Heart right ventricle (tissue), 16 donors: ENCODE measurements around the gene ZNF646. TPM values are rescaled to one million over a fixed set of nuclear protein-coding genes. Genes with fewer than 3 reads are reported as not detected.

Experiments used
- ATAC-seq, 8 donors: fragments of 200-7000 bp; cut with Tn5 transposase; one replicate each; pipeline ENCODE4 v1.9.1; 2020; ENCODE audit warnings: mild to moderate bottlenecking in 8 of 8, moderate library complexity in 8 of 8, moderate number of reproducible peaks in 1 of 8
- DNase-seq, 2 donors: peaks; one replicate each; pipeline ENCODE4 v3.0.0-alpha.2; 2020
- H3K27ac ChIP-seq, 10 donors: fragments of 200-600 bp; sonication (generic) in 2 of 10; one replicate each; pipeline versions ENCODE4 v1.5.0 to v1.8.0; 2020 to 2022; ENCODE audit warnings: mild to moderate bottlenecking in 3 of 10
- H3K27me3 ChIP-seq, 7 donors: fragments of 200-600 bp; one replicate each; pipeline ENCODE4 v1.8.0; 2021 to 2022; ENCODE audit warnings: mild to moderate bottlenecking in 2 of 7
- H3K36me3 ChIP-seq, 9 donors: fragments of 200-600 bp; sonication (generic) in 1 of 9; one replicate each; pipeline versions ENCODE4 v1.5.0 to v1.8.0; 2020 to 2022; ENCODE audit warnings: mild to moderate bottlenecking in 2 of 9
- H3K4me1 ChIP-seq, 9 donors: fragments of 200-600 bp; sonication (generic) in 1 of 9; one replicate each; pipeline versions ENCODE4 v1.5.0 to v1.8.0; 2020 to 2022; ENCODE audit warnings: mild to moderate bottlenecking in 4 of 9
- H3K4me3 ChIP-seq, 10 donors: fragments of 200-600 bp; sonication (generic) in 2 of 10; one replicate each; pipeline versions ENCODE4 v1.5.0 to v1.8.0; 2020 to 2022; ENCODE audit warnings: mild to moderate bottlenecking in 7 of 10, moderate library complexity in 2 of 10
- H3K9me3 ChIP-seq, 11 donors: fragments of 200-600 bp in 10 of 11; sonication (generic) in 2 of 11; one replicate each; pipeline versions ENCODE4 v1.5.0 to v1.8.0; 2013 to 2022; ENCODE audit warnings: mild to moderate bottlenecking in 2 of 11, control low read depth in 1 of 11, moderate library complexity in 1 of 11
- CTCF ChIP-seq, 9 donors: fragments of 200-600 bp; sonication (generic) in 2 of 9; IDR thresholded peaks; one replicate each; pipeline versions ENCODE4 v1.5.0 to v1.8.0; 2021 to 2022; ENCODE audit warnings: antibody characterized with exemption in 9 of 9, mild to moderate bottlenecking in 5 of 9, moderate library complexity in 1 of 9
- WGBS, 2 donors: extraction: QIAGEN DNeasy Blood & Tissue Kit; methylation state at CpG; one replicate each; pipeline ENCODE4 v1.1.7; 2013; ENCODE audit warnings: inconsistent platforms in 1 of 2; 5-methylcytosine and 5-hydroxymethylcytosine counted together
- intact Hi-C, 10 donors: fragments of 100-400 bp; cut with DNase I; formaldehyde crosslinking; loops; one replicate each; pipeline versions ENCODE4 v1.11.1 to v1.14.2; 2022
- polyA plus RNA-seq, 2 donors: library from polyadenylated mRNA; stranded (reverse); fragments of 200-250 nt; gene quantifications; one replicate each; pipeline ENCODE4 v1.2.3, GENCODE V29; 2013
- total RNA-seq, 10 donors: library from RNA; stranded (reverse); fragmentation: NEBNext Ultra II Directional in 3 of 10; extraction: Animal tissue kit (Norgen Biotek cat#: 25700) in 3 of 10; gene quantifications; one replicate each; pipeline versions ENCODE4 v1.2.1 to v1.2.4, GENCODE V29; 2021 to 2023
- donor health status: Arrhythmogenic right ventricular cardiomyopathy.
- donor health status: ischemic (EF 13 %, LVEDD 7.1; RV severe dilation, severe dysfunction).
- donor health status: healthy with polysubstance abuse.
- donor health status: DM: no; HTN: yes; CAD: no.
- donor health status: DM: no; HTN: no; CAD: no.
- donor health status: ischemic (EF 25% LVEDD 6.9; RV normal size, moderate dysfunction).
- donor health status: ischemic (EF 25% LVEDD 5.7; RV mildly dilated, moderate dysfunction).
- donor health status: healthy.
- donor health status: DM: yes; HTN: yes; CAD: no.
- donor health status: Ischemic cardiomyopathy.
- donor health status: ischemic (EF 35%, LVEDD 5.7; RV mildly dilated, moderate dysfunction).
- donor health status: nonischemic (EF 11% LVEDD 7.7; RV severe dilation, severe dysfunction).
- donor health status: DM: yes; HTN: yes; CAD: no.
- donor health status: PGD.
- donor health status: ischemic (EF 29% LVEDD 5.4; RV normal size, mild dysfunction).
- donor health status: nonischemic (EF 23%, LVEDD 6.1; RV moderate dilation, normal function).

Gene ZNF646
- total and polyA plus RNA-seq, 12 donors, result 2.7 to 12.0 (median 8.4) TPM

GRCh38 chr16:31043898-31044481, 30.2 kb upstream of the ZNF646 start:
- intact Hi-C loops, result no loop called here
- ATAC-seq, result no peak
- H3K27ac ChIP-seq, result no peak overlapping the region
- peaks cover 0 to 4% (median 0%) of the 10 kb centered on the region in 9 donors for H3K4me1 ChIP-seq
- no peaks in the 10 kb centered on the region for H3K27me3 ChIP-seq
- no peak for TF ChIP-seq CTCF (IDR thresholded peaks at IDR 0.05)
- 95 to 97% methylated on average over 4 of the region's 4 CpGs for WGBS, 2 donors
- H3K36me3 ChIP-seq, result peaks cover 0 to 52% (median 34%) of the 10 kb centered on the region in 9 donors
- H3K4me3 ChIP-seq, result no peak overlapping the region
- H3K9me3 ChIP-seq, result no peaks in the 10 kb centered on the region
- no peak for DNase-seq

GRCh38 chr16:31050280-31051030, 23.8 kb upstream of the ZNF646 start:
- Histone ChIP-seq H3K4me1 (peaks cover 0 to 17% (median 0%) of the 10 kb centered on the region in 9 donors), H3K36me3 (no peaks in the 10 kb centered on the region), H3K4me3 (no peak overlapping the region), H3K27me3 (no peaks in the 10 kb centered on the region), H3K27ac (no peak overlapping the region), H3K9me3 (no peaks in the 10 kb centered on the region)
- ATAC-seq, result no peak
- no peak for DNase-seq
- intact Hi-C loops, result no loop called here
- no peak for TF ChIP-seq CTCF (IDR thresholded peaks at IDR 0.05)
- 81 to 87% methylated on average over 10 of the region's 10 CpGs for WGBS, 2 donors

GRCh38 chr16:31052114-31052513, 22.1 kb upstream of the ZNF646 start:
- Histone ChIP-seq H3K27ac (peak overlapping the region in 1 of 10 donors; percentile 59), H3K27me3 (no peaks in the 10 kb centered on the region), H3K4me3 (no peak overlapping the region), H3K4me1 (peaks cover 0 to 17% (median 0%) of the 10 kb centered on the region in 9 donors), H3K9me3 (no peaks in the 10 kb centered on the region), H3K36me3 (no peaks in the 10 kb centered on the region)
- DNase-seq (no peak), ATAC-seq (peak in 1 of 8 donors; percentile 86)
- 57 to 77% methylated on average over 2 of the region's 2 CpGs for WGBS, 2 donors
- no peak for TF ChIP-seq CTCF (IDR thresholded peaks at IDR 0.05)
- intact Hi-C loops, result no loop called here

- Histone ChIP-seq H3K27me3 (no peaks in the 10 kb centered on the region), H3K9me3 (no peaks in the 10 kb centered on the region), H3K4me3 (no peak overlapping the region), H3K27ac (no peak overlapping the region), H3K36me3 (peaks cover 0 to 27% (median 15%) of the 10 kb centered on the region in 9 donors), H3K4me1 (peaks cover 0 to 13% (median 0%) of the 10 kb centered on the region in 9 donors)
- intact Hi-C loops, result no loop called here
- ATAC-seq (no peak), DNase-seq (no peak)
- 85% methylated on average over 4 of the region's 4 CpGs for WGBS, 2 donors
- no peak for TF ChIP-seq CTCF (IDR thresholded peaks at IDR 0.05)
Observed at GRCh38 chr16:31055613-31056012, 18.6 kb upstream of the ZNF646 start.
